Activated CD4-positive, alpha-beta T cell treated with anti-CD3 and anti-CD28 coated beads for 36 hours (primary cell): Measurements from ENCODE around the gene ARL6. TPM values are rescaled to one million over a fixed set of nuclear protein-coding genes. Genes with fewer than 3 reads are reported as not detected.

Source experiments
- ATAC-seq: fragments of 200-7000 bp; cut with Tn5 transposase; one replicate; pipeline ENCODE4 v1.10.0; 2021; ENCODE audit warnings: mild to moderate bottlenecking, moderate library complexity
- CTCF ChIA-PET: fragments of 350-600 bp; sonication (Branson Sonifier 250); formaldehyde crosslinking; loops from one replicate; lab custom pipeline; 2021; ENCODE audit warnings: antibody characterized with exemption; lab: Charles Lee
- POLR2A ChIA-PET: fragments of 350-600 bp; sonication (Branson Sonifier 250); formaldehyde crosslinking; loops from one replicate; lab custom pipeline; 2021; ENCODE audit warnings: antibody characterized with exemption, inconsistent platforms; lab: Charles Lee
- DNase-seq: peaks from one replicate; pipeline ENCODE4 v3.0.0-alpha.2; 2020
- H3K27ac Mint-ChIP-seq: one replicate; pipeline ENCODE4 v1.8.0; 2021; ENCODE audit warnings: mixed read lengths
- H3K27me3 Mint-ChIP-seq: one replicate; pipeline ENCODE4 v1.8.0; 2021; ENCODE audit warnings: mixed read lengths
- H3K36me3 Mint-ChIP-seq: one replicate; pipeline ENCODE4 v1.8.0; 2021; ENCODE audit warnings: low read depth, mixed read lengths
- H3K4me1 Mint-ChIP-seq: one replicate; pipeline ENCODE4 v1.8.0; 2021; ENCODE audit warnings: mixed read lengths
- H3K4me3 Mint-ChIP-seq: one replicate; pipeline ENCODE4 v1.8.0; 2021; ENCODE audit warnings: mild to moderate bottlenecking, moderate library complexity, mixed read lengths
- H3K9me3 Mint-ChIP-seq: one replicate; pipeline ENCODE4 v1.8.0; 2021; ENCODE audit warnings: low read depth, mixed read lengths
- intact Hi-C, 2 experiments: fragments of 100-400 bp; cut with DNase I in 1 of 2; cut with micrococcal nuclease in 1 of 2; formaldehyde crosslinking; loops; one replicate each; pipeline versions ENCODE4 v1.14.2 to v1.15.1; 2022 to 2024; cut with DNase I, micrococcal nuclease
- total RNA-seq, 2 experiments: library from RNA; stranded (reverse); gene quantifications; one replicate each; pipeline ENCODE4 v1.2.3, GENCODE V29; 2021

ARL6 gene
- total RNA-seq, 2 experiments from 2014 or later = 6.9 TPM

DNA sequence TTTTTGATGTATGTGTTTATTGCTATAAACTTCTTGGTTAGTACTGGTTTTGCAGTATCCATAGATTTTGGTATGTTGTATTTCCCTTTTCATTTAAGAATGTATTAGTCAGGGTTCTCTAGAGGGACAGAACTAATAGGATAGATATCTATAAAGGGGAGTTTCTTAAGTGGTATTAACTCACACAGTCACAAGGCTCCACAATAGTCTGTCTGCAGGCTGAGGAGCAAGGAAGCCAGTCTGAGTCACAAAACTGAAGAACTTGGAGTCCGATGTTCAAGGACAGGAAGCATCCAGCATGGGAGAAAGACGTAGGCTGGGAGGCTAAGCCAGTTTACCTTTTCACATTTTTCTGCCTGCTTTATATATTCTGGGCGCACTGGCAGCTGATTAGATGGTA, 8.4 kb downstream of the ARL6 start:
- Mint-ChIP-seq H3K27me3 (no peaks in the 10 kb centered on the region), H3K27ac (no peak overlapping the region), H3K36me3 (peaks cover 42% of the 10 kb centered on the region), H3K4me1 (no peaks in the 10 kb centered on the region), H3K4me3 (no peak overlapping the region), H3K9me3 (no peaks in the 10 kb centered on the region)
- CTCF ChIA-PET = no interaction called here
- intact Hi-C loops = no loop called here
- ATAC-seq (no peak), DNase-seq (no peak)
- POLR2A ChIA-PET = no interaction called here

DNA sequence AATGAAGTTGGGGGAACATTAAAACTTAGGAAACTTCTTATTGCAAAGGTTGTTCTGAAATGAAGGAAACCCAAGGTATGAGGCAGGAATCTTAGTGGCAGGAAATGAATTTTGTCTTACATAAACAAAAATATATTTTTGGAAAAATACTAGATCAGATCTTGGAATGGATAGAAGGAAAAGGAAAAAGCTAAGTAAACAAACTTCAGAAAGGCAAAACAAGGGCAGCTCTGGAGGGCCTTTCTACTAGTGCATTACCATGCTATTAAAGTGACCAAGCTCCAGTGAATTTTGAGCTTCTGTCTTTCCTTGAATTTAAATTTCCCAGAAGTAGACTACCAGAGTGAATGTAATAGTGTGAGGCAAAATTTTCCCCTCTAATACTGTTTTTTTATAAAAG, 13.6 kb downstream of the ARL6 start:
- H3K9me3 Mint-ChIP-seq = no peaks in the 10 kb centered on the region
- intact Hi-C loops = no loop called here
- no peak overlapping the region for H3K27ac Mint-ChIP-seq
- POLR2A ChIA-PET = no interaction called here
- CTCF ChIA-PET = interaction anchor here (0.9 to 1.4 kb wide), 4 partner anchors 10 to 245 kb away, joined by 3 to 5 read pairs (median 4); no protein-coding TSS in a partner anchor
- ATAC-seq (no peak), DNase-seq (no peak)
- peaks cover 12% of the 10 kb centered on the region for H3K36me3 Mint-ChIP-seq
- no peak overlapping the region for H3K4me3 Mint-ChIP-seq
- H3K27me3 Mint-ChIP-seq = no peaks in the 10 kb centered on the region
- no peaks in the 10 kb centered on the region for H3K4me1 Mint-ChIP-seq

DNA sequence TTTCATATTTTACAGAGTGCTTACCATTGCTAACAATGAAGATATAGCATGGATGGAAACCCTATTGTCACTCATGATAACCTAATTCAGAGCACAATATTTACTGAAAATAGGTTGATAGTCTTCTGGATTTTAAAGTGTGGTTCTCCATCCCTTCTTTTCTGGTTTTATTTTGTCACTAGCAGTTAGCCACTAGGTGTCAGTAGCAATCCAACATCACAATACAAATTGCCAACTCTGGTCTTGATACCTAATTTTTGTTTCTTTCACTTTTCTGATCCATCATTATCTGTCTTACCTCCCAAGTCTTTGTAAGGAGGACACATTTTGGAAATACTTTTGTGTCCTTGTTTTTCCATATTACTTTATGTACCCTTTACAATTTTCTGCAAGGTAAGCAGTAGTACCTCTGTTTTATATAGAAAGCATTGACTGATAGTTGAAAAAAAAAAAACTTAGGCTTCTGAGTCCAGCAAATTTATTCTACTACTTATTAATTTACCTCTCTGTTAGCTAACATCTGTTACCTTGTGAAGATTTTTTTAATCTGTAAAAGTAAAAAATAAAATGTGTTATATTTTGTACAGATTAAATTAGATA, 29.0 kb downstream of the ARL6 start:
- no peak overlapping the region for H3K4me3 Mint-ChIP-seq
- ChIA-PET CTCF (interaction anchor here (0.6 to 5.8 kb wide), 8 partner anchors 15 to 230 kb away, joined by 3 to 116 read pairs (median 4); no protein-coding TSS in a partner anchor), POLR2A (no interaction called here)
- DNase-seq (no peak), ATAC-seq (peak; percentile 60)
- H3K27ac Mint-ChIP-seq = no peak overlapping the region
- no peaks in the 10 kb centered on the region for H3K4me1 Mint-ChIP-seq
- intact Hi-C loops = loop anchor here (1.0 to 10.0 kb wide), 4 partner anchors 28 to 531 kb away; no protein-coding TSS in a partner anchor
- no peaks in the 10 kb centered on the region for H3K9me3 Mint-ChIP-seq
- no peaks in the 10 kb centered on the region for H3K36me3 Mint-ChIP-seq
- H3K27me3 Mint-ChIP-seq = no peaks in the 10 kb centered on the region

DNA sequence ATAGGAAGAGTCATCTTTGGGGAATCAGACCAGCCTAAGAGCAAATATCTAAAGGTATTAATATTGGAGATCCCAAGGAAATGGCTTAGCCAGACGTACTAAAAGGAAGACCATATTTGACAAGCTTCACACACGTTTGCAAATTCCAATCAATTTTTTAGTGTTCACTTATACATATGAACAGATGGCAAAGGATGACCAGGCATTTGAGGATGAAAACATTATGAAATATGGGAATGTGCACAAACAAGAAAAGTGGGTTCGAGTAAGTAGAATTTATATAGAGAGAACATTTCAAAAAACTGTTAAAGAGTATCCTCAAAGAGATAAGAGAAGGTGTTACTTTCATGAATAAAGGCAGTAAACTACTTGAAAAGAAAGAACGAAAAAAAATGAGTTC, 31.4 kb downstream of the ARL6 start:
- Mint-ChIP-seq H3K27me3 (no peaks in the 10 kb centered on the region), H3K36me3 (no peaks in the 10 kb centered on the region), H3K9me3 (no peaks in the 10 kb centered on the region), H3K4me3 (no peak overlapping the region), H3K4me1 (no peaks in the 10 kb centered on the region), H3K27ac (no peak overlapping the region)
- intact Hi-C loops = loop anchor here in 1 of 2 experiments (10.0 kb wide), 1 partner anchor 529 kb away; no protein-coding TSS in a partner anchor
- DNase-seq (no peak), ATAC-seq (no peak)
- ChIA-PET CTCF (interaction anchor here (0.6 to 5.8 kb wide), 2 partner anchors 16 to 227 kb away, joined by 3 to 116 read pairs; no protein-coding TSS in a partner anchor), POLR2A (no interaction called here)

DNA sequence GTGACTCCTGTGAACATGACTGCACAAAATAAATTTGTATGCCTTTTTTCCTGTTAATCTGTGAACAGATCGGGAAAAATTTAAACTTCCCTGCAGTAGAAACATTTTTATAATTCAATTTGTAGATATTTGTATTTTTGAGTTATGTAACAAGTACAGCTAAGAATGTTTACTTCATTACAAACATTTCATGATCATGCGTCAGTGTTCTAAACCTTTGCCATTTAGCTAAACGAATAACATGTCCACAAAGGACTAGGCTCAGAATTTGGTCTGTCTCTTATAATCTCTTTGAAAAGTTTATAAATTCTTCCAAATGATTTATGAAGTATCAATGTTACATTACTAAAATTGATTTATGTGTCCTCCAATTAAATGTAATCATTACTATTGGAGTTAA, 39.9 kb downstream of the ARL6 start:
- POLR2A ChIA-PET = no interaction called here

DNA sequence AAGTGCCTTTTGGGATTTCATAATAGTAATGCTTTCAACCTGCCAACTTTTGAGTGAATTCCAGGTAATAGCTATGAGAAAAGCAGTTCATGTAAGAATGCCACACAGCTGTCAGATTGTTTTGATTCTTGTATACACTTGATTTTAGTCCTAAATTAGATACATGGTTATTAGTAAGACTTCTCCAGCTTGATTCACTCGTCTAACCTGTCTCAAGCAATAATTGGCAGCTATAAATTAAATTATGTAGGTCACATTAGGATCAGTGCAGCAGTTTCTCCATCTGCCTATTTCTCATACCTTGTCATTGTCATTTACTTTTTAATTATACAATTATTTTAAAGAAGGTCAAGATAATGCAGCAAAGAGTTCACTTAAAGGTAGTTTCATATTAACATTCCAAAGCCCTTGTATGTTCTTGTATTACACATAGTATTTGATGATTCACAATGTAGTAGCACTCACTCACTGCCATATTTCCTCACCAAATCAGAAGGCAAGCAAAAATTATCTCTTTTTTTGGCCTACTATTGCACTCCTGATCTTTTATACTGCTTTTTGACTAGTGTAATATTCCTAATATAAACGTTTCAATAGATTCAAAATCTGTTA, 46.3 kb downstream of the ARL6 start:
- ChIA-PET POLR2A (no interaction called here), CTCF (interaction anchor here (1.0 to 1.3 kb wide), 4 partner anchors 10 to 212 kb away, joined by 3 to 4 read pairs (median 3); no protein-coding TSS in a partner anchor)
- H3K9me3 Mint-ChIP-seq = no peaks in the 10 kb centered on the region
- no peaks in the 10 kb centered on the region for H3K36me3 Mint-ChIP-seq
- no peak overlapping the region for H3K4me3 Mint-ChIP-seq
- H3K27me3 Mint-ChIP-seq = no peaks in the 10 kb centered on the region
- intact Hi-C loops = no loop called here
- ATAC-seq (no peak), DNase-seq (no peak)
- H3K4me1 Mint-ChIP-seq = peaks cover 10% of the 10 kb centered on the region
- no peak overlapping the region for H3K27ac Mint-ChIP-seq

More for the DNA sequence above, 39.9 kb downstream of the ARL6 start:
- intact Hi-C loops = no loop called here
- no peaks in the 10 kb centered on the region for H3K36me3 Mint-ChIP-seq
- no peak overlapping the region for H3K27ac Mint-ChIP-seq
- no peaks in the 10 kb centered on the region for H3K4me1 Mint-ChIP-seq
- H3K27me3 Mint-ChIP-seq = no peaks in the 10 kb centered on the region
- DNase-seq = no peak
- CTCF ChIA-PET = interaction anchor here (0.6 to 2.2 kb wide), 3 partner anchors 17 to 219 kb away, joined by 3 to 20 read pairs (median 6); partner anchors contain the start of gene CRYBG3
- ATAC-seq = no peak
- no peak overlapping the region for H3K4me3 Mint-ChIP-seq
- H3K9me3 Mint-ChIP-seq = no peaks in the 10 kb centered on the region

DNA sequence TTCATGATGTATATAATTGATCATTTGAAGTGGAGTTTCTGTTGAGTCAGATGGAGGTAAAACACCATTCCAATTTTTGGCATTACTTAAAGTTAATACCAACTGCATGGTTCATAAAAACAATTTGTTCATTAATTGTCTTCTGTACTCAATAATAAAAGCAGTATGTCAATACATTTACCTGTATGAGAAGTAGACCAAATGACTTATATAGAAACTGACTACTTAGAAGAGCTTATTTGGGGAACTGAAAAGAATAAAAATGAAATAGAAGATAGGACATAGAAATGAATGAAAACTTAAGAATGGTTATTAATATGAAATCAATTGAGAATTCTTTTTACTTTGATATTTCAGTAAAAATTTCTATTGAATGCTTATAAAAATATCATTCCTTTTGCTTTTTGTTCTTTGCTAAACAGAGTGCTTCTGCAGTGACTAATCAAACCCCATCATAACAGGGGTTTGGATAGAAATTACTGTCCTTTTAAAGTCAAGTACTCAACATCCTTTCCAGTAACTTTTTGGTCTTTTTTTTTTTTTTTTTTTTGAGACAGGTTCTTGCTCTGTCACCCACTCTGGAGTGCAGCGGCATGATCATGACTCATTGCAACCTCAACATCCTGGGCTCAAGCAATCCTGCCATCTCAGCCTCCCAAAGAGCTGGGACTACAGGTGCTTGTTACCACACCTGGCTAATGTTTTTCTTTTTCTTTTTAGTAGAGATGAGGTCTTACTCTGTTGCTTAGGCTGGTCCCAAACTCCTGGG, 50.8 kb downstream of the ARL6 start:
- POLR2A ChIA-PET = interaction anchor here (0.7 to 0.8 kb wide), 3 partner anchors 48 to 1086 kb away, joined by 3 to 4 read pairs (median 3); partner anchors contain the start of gene DCBLD2
- peak; percentile 99 for ATAC-seq
- CTCF ChIA-PET = interaction anchor here (0.8 to 3.2 kb wide), 3 partner anchors 32 to 208 kb away, joined by 3 to 17 read pairs (median 4); no protein-coding TSS in a partner anchor
- intact Hi-C loops = loop anchor here in 1 of 2 experiments (1.0 kb wide), 1 partner anchor 57 kb away; no protein-coding TSS in a partner anchor
- H3K9me3 Mint-ChIP-seq = no peaks in the 10 kb centered on the region
- H3K36me3 Mint-ChIP-seq = no peaks in the 10 kb centered on the region
- H3K4me1 Mint-ChIP-seq = peaks cover 13% of the 10 kb centered on the region
- peak; percentile 72 for DNase-seq
- H3K27me3 Mint-ChIP-seq = peaks cover 10% of the 10 kb centered on the region
- no peak overlapping the region for H3K4me3 Mint-ChIP-seq
- H3K27ac Mint-ChIP-seq = peak overlapping the region; percentile 51

DNA sequence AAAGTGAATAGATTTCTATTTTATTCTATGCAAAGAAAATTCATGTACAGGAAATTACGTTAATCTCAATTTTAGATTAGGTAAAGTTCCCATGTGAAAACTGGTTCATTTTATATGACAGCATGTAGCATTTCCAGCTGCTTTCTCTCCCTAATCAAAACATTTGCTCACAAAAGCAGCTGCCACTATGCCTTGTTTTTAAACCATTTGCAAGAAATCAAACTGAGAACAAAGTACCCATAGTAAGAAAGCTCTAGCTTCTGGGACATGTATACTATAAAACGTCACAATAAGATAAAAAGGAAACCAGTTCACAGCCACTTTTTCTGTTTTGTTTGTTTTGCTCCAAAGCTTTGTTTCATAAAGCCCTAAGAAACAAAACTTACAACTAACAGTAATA, 52.3 kb downstream of the ARL6 start:
- Mint-ChIP-seq H3K9me3 (no peaks in the 10 kb centered on the region), H3K36me3 (no peaks in the 10 kb centered on the region), H3K4me1 (peaks cover 21% of the 10 kb centered on the region), H3K27me3 (peaks cover 17% of the 10 kb centered on the region), H3K27ac (no peak overlapping the region), H3K4me3 (no peak overlapping the region)
- ChIA-PET POLR2A (no interaction called here), CTCF (interaction anchor here (0.8 to 3.2 kb wide), 4 partner anchors 22 to 206 kb away, joined by 3 to 17 read pairs (median 4); no protein-coding TSS in a partner anchor)
- ATAC-seq (no peak), DNase-seq (no peak)
- intact Hi-C loops = no loop called here

DNA sequence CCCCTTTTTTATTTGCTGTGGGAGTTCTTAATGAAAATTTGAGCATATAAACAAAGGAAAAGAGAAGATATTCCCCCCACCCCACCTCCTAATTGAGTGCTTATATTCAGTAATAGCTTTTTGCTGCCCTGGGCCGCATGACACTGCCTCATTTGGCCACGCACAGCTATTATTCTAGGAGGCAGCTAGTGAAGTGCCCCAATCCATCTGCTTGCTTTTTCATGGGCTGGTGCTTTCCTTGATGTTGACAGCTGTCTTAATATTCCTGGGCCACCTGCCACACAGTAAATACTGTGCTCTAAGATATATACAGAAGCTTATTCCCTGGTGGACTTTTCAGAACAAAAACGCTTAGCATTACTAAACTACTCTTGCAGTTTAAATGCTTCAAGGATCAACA, 53.4 kb downstream of the ARL6 start:
- POLR2A ChIA-PET = interaction anchor here (0.7 kb wide), 1 partner anchor 844 kb away, joined by 3 read pairs; no protein-coding TSS in a partner anchor
- H3K4me3 Mint-ChIP-seq = no peak overlapping the region
- no peaks in the 10 kb centered on the region for H3K36me3 Mint-ChIP-seq
- H3K27me3 Mint-ChIP-seq = peaks cover 23% of the 10 kb centered on the region
- H3K27ac Mint-ChIP-seq = no peak overlapping the region
- no peak for DNase-seq
- H3K9me3 Mint-ChIP-seq = no peaks in the 10 kb centered on the region
- no peak for ATAC-seq
- CTCF ChIA-PET = interaction anchor here (1.0 to 3.2 kb wide), 2 partner anchors 24 to 205 kb away, joined by 3 to 17 read pairs; no protein-coding TSS in a partner anchor
- peaks cover 27% of the 10 kb centered on the region for H3K4me1 Mint-ChIP-seq
- intact Hi-C loops = no loop called here

DNA sequence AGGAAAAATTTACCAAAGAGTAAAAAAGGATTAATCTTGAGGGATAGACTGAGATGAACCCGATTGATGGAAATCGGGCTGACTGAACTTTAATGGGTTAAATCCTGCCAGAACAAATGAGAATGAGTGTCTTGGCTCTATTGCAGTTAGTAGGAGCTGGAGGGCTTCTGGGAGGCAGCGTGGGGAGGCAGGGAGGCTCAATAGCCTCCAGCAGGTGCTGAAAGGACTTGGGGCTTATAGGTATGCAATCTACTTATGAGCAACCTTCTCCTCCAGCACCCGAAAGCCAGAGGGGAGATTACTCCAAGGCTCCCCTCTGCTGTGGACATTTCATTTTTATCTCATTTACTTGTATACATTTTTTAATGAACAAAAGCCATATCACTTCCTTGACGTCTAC, 56.2 kb downstream of the ARL6 start:
- Mint-ChIP-seq H3K4me1 (peaks cover 21% of the 10 kb centered on the region), H3K9me3 (no peaks in the 10 kb centered on the region), H3K27me3 (peaks cover 29% of the 10 kb centered on the region), H3K27ac (no peak overlapping the region), H3K4me3 (peak overlapping the region; percentile 82), H3K36me3 (no peaks in the 10 kb centered on the region)
- no peak for ATAC-seq
- POLR2A ChIA-PET = interaction anchor here (0.5 to 0.6 kb wide), 3 partner anchors 92 to 1081 kb away, joined by 3 to 7 read pairs (median 6); no protein-coding TSS in a partner anchor
- CTCF ChIA-PET = interaction anchor here (0.6 to 2.4 kb wide), 10 partner anchors 17 to 1193 kb away, joined by 3 to 7 read pairs (median 3); no protein-coding TSS in a partner anchor
- intact Hi-C loops = loop anchor here (1.0 to 10.0 kb wide), 8 partner anchors 27 to 1997 kb away; partner anchors contain the start of genes ARL6 (in 2 of the 2), CLDND1 (in 1 of the 2), CMSS1 (in 1 of the 2) and CPOX (in 1 of the 2)
- DNase-seq = peak; percentile 8
